Activated CD4-positive, alpha-beta T cell treated with anti-CD3 and anti-CD28 coated beads, Interleukin-2, amount 50 U/mL, for 24 hours (primary cell): ENCODE results near the gene TIMM10B.
"Not testable (repeated sequence)": the region's sequence is repeated elsewhere in the genome, so short reads cannot be mapped to it uniquely, and the experiment has no call there.

Experiments used
- DNase-seq, 2 donors: peaks; one replicate each; pipeline ENCODE4 v3.0.0-alpha.2; 2020; ENCODE audit warnings: low read depth in 1 of 2, low spot score in 1 of 2

Gene TIMM10B

GRCh38 chr11:6504166-6504565 is 22.9 kb downstream of the TIMM10B start:
- no peak for DNase-seq

GRCh38 chr11:6505577-6506240 is 24.4 kb downstream of the TIMM10B start:
- no peak for DNase-seq

GRCh38 chr11:6516865-6517264 is 35.6 kb downstream of the TIMM10B start:
- DNase-seq, result no peak

GRCh38 chr11:6520265-6520664 is 39.0 kb downstream of the TIMM10B start:
- no peak for DNase-seq

- not testable (repeated sequence) for DNase-seq
Observed at GRCh38 chr11:6521946-6522345, 40.6 kb downstream of the TIMM10B start.

GRCh38 chr11:6523253-6523652 is 42.0 kb downstream of the TIMM10B start:
- DNase-seq, result no peak

GRCh38 chr11:6526411-6527135 is 45.3 kb downstream of the TIMM10B start:
- no peak for DNase-seq

GRCh38 chr11:6529266-6529665 is 48.0 kb downstream of the TIMM10B start:
- DNase-seq, result no peak

GRCh38 chr11:6530848-6531247 is 49.5 kb downstream of the TIMM10B start:
- no peak for DNase-seq

- no peak for DNase-seq
Observed at GRCh38 chr11:6531267-6531752, 50.0 kb downstream of the TIMM10B start.
